ENCODE measurements around the gene FBXO15.

Gene FBXO15

DNA sequence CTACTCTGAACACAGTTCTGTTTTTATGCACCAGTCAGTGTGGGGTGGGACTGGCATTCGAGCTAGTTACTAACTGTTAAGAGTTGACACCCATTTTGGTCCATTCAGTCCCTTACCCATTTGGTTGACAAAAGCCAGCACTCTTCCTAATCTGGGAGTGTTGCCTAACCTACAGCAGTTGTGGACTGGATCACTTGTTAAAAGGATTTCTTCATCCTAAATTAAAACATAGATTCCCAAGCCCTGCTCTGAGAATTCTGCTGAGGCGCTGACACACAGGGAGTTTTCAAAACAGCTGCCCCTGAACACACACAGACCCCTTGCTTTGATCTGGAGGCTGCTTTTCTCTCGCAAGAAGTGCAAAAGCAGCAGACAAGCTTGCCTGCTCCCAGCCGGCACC is 7.1 kb upstream of the FBXO15 start:
- FAIRE-seq (no peak), DNase-seq (ENCODE audit: low spot score) (no peak)

DNA sequence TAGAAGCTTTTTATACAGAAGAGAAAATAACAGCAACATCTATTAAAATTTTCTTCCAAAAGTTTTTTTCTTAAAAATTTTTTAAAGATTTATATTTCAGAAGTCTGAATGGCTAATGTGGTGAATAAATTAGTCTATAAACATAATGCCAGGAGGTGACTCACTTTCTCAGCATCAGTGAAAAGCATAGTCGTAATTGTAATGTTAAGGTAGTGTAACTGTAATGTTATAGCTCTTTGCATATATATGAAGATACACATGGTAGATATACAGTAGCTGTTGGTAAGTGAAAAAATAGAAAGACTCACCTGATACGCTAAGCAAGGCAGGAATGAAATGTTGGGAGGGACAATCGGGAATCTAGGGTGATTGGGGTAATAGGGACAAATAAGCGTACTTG is 6.2 kb upstream of the FBXO15 start:
- FAIRE-seq: no peak
- DNase-seq (ENCODE audit: low spot score): no peak

DNA sequence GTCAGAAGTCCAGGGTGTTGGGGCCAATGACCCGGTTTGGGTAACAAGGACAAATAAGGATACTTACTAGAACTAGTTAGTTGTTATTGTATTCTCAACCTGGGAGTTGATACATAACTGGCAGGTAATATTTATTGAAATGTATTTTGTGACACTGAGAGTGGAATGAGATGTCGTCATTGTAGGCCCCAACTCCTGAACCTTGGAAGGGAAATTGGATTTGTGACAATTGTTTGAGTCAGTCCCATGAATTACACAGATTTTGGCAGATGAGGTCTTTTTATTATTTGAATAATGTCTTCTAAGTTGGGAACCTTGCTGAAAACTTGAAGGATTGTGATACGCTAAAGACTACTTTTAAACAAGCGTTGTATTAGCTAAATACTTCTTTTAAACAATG is 5.7 kb upstream of the FBXO15 start:
- no peak for DNase-seq (ENCODE audit: low spot score)
- FAIRE-seq: no peak

DNA sequence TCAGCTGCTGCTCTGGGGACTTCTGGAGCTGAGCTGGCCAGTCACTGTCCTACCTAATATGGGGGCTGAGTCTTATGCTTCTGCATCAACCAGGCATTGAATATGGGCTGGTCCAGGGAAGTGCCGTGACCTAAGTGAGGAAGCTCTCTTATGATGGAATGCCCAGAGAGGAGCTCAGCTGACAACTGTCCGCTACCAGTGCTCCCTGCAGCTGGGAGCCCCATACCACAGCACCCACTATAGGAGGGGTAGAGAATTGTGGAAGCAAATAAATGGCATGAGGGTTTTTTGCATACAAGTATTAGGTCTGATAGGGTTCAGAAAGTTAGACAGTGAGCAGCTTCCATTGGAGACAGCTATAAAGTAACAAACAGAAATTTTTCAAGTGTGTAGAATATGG is 5.2 kb upstream of the FBXO15 start:
- no peak for FAIRE-seq
- no peak for DNase-seq (ENCODE audit: low spot score)

DNA sequence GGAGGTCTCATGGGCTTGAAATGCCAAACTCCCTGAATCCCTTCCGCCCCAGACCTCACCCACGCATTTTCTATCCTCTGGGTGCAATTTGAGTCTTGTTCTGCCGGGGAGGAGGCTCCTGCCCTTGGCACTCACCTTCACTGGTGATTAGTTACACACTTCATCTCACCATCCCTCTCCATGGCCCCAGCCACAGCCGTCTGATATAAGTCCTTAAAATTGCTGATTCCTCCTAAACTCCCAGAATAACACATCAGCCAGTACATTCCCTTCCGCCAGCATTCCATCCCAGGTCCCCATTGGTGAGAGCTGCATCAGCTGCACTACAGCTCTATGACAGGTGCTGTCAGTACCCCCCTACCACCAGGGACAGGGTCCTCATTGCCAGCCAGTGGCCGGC is 4.6 kb upstream of the FBXO15 start:
- DNase-seq (ENCODE audit: low spot score) (no peak), FAIRE-seq (no peak)

DNA sequence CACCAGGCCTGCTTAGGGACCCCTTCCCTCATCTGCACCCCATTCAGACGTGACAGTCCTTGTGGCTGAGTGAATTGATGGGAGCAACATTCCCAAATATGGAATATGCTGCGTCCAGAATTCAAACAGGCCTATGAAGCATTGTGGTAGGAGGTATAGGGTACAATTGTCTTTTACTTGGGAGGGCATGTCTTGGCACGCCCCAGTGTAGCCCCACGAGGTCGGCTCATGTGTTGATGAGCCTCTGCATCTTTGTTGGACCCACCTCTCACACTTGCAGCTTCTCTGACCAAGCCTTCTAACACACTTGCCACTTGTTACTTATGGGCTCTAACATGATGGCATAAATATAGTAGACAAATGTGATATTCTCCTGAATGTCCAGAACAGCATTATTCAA is 2.2 kb upstream of the FBXO15 start:
- DNase-seq (ENCODE audit: low spot score): no peak
- FAIRE-seq: no peak

DNA sequence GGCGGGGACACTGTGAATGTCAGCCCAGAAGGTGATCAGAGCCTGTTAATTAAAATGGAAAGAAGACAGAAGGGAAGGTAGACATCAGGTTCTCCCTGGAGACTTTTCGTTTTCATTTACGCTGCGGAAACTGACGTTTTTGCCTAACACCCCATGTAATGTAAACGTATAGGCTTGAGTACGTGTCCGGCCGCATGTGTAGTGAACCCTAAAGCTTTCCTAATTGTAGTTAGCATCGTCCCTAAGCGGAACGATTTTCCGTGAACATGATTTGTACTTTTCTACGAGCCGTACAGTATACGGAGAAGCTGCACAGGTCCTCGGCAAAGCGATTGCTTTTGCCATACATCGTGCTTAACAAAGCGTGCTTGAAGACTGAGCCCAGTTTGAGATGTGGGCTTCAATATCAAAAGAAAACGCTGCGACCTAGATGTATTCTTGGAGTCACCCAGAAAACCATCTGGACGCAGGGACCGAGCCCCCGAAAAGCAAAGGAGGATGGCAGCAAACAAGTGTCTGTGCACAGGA is 973 bp upstream of the FBXO15 start:
- FAIRE-seq (no peak), DNase-seq (ENCODE audit: low spot score) (no peak)

DNA sequence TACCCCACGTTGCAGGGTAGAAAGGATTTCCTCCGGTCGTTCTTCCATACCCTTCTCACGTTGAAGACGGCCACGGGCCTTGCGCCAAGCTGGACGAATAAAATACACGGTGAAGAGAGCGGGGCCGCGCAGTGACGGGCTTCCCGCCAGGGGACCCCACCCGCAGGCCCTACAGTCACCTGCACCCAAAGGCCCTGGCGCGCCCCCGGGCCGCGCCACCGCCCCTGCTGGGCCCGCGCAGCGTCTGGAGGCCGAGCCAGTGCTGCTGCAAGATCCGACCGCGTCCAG is 199 bp downstream of the FBXO15 start:
- no peak for DNase-seq (ENCODE audit: low spot score)
- FAIRE-seq: no peak

DNA sequence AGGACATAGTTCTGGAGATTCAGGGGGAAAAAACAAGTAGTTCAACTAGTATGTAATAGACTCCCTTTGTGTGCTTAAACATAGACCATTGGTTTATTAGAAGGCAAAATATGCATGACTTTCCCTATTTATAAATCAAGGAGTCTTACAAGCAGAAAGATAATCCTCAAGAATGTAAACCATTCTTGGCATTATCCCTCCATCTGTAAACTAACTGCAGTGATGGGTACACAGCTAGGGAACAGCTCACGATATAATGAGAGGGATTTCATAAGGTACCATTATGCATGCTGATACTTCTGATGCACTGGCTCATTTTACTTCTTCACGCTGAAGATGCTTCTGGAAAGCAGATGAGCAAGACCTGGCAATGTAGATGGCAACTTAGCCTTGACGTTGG is 878 bp downstream of the FBXO15 start:
- DNase-seq (ENCODE audit: low spot score) (no peak), FAIRE-seq (no peak)

DNA sequence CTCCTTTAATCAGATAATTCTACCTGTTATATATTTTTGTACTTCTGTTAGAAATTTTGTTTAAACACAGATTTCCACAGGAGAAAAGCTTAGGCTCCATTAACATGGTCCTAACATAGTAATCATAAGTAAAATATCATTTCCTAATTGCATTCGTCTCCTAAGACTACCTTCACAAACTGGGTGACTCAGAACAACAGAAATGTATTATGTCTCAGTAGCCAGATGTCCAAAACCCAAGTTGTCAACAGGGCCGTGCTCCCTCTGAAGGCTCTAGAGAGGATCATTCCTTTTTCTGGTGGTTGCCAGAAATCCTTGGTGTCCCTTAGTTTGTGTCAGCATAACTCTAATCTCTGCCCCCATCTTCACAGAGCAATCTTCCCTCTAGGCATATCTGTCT is 5.4 kb downstream of the FBXO15 start:
- FAIRE-seq (no peak), DNase-seq (ENCODE audit: low spot score) (no peak)

DNA sequence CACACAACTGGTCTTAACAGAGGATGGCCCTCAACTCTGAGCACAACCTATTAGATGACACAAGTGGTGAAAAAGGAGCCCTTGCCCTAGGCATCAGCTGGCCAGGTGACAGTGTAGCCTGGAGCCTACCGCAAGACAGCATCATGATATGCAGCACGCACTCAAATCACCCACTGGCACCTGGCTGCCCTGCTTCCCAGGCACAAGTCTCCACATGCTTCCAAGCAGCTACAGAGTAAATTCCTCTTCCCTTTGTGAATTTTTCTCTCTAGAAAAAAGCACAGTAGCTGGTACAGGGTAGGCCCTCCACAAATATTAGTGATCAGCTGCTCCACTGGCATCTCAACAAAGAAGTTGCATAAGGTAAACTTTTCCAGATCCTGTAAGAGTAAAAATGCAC is 6.0 kb downstream of the FBXO15 start:
- no peak for FAIRE-seq

DNA sequence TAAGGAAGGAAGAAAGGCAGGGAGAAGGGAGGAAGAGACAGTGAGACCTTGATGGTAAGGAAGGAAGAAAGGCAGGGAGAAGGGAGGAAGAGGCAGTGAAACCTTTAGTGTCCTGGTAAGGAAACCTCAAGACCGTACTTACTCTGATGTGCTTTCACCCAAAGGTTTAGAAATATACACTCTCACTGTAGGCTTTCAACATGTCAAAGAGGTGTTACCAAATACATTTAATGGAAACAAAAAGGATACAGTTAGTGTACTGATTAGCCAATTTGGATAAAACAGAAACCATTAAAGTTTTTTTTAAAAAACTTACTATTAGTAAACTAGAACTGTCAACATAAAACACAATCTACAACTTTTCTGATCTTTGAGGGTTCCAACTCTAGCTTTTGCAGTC is 7.1 kb downstream of the FBXO15 start:
- FAIRE-seq: no peak
- DNase-seq (ENCODE audit: low spot score): no peak

More for the DNA sequence above, 6.0 kb downstream of the FBXO15 start:
- no peak for DNase-seq (ENCODE audit: low spot score)

DNA sequence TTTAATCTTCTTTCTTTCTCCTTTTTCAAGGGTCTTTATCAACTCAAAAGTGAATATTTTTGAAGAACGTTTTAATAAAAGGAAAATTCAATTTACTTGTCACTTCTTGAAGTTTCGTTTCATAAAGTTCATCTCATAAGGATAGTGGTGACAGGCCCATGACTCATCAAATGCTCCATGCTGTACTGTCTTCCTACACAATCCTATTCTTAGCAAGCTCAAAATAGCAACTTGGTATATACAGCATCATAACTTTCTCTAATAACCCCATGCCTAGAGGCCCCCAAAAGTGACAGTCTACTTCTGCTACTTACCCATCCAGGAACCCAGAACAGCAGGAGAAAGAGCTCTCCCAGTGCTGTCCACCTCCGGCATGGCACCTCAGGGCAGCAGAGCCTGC is 7.7 kb downstream of the FBXO15 start:
- DNase-seq (ENCODE audit: low spot score) (no peak), FAIRE-seq (no peak)

DNA sequence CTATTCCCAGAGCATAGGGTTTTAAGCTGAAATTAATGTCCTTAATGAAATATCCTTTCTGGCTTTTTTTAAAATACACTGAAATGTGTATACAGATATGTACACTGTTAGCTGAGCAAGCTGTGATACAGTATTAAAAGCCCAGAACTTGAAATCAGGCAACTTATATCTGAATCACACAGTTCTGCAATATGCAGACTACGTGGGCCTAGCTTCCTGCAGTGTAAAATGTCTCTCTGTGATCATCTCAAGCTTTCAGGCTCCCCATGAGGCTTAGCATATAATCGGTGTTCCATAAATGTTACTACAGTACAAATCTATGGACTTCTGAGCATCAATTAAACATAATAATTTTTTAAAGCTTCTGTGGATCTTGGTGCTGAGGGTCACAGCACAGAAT is 8.2 kb downstream of the FBXO15 start:
- no peak for DNase-seq (ENCODE audit: low spot score)
- no peak for FAIRE-seq

DNA sequence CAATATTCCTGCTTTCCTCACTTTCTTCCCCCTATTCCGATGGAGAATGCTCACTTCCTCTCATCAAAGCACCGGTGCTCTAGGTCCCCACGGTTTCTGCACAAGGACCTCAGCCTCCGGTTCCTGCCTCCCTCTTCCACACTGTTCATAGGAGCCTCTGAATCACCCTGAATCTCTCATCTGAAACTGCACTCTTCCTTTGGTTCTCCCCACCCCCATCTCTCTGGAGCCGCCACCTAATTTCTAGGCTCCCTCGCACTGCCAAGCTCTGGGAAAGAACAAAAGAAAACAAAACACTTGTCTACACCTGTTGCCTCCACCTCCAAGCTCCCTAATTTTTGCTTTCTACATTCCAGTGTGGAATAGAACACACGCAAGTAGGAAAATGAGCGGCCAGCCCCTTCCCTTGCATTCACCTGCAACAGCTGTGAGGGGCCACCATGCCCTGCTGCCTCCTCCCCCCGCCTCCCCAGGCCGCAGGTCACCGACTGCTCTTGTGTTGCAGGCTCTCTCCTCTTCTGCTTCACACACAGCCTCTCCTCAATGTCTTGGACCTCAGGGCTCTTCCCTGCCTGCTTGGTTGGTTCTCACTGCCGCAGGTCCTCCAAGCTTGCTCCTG is 9.6 kb downstream of the FBXO15 start:
- FAIRE-seq: no peak
- DNase-seq (ENCODE audit: low spot score): no peak

DNA sequence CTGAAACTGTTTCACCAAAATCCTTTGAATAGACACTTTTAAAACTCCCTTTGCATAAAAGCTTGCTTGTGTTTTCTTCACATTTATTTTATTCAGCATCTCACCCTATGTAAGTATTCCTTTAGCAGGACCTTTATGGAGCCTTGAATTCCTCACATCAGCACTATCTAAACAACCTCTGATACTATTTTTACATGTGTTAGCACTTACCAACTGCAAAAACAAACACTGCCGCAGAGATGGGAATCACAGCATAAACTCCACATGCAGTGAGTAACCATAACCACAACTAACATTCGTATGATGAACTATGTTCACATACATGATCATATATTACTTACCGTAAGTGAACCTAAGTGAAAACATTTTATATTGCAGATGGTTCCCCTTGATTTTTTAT is 15.4 kb downstream of the FBXO15 start:
- FAIRE-seq (no peak), DNase-seq (ENCODE audit: low spot score) (no peak)

DNA sequence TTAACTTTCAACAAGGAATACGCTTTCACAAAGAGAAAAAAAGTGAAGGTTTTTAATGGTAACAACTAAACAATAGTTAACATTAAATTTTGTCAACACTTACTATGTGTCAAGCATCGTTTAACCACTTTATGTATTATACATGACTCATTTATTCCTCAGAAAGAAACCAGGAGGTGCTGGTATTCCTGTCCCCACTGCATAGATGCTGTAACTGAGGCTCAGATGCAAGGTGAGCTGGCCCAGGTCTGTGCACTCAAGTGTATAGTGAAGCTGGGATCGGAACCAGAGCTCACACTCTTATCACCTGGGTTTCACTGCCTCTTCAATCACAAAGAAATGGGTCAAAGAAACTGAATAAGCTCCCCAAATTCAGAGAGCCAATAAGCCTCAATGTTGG is 16.5 kb downstream of the FBXO15 start:
- DNase-seq (ENCODE audit: low spot score): no peak

DNA sequence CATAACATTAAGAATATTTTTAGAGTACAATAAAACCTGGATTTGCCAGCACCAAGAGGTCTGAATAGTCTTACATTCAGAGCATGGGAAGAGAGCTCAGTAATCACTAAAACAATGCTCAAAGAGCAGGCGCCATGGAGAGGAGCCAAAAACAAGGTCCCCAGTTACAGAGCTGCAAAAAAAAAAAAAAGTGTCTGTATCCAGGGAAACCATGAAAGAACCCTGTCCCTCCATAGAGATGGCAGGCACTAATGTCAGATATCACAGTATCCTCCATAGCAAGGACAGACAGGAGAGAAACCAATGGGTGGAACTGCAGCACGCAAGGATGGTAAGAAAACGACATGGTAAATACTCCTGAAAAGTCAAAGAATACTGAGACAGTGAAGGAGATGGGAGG is 19.5 kb downstream of the FBXO15 start:
- DNase-seq (ENCODE audit: low spot score) (no peak), FAIRE-seq (no peak)

More for the DNA sequence above, 16.5 kb downstream of the FBXO15 start:
- no peak for FAIRE-seq

DNA sequence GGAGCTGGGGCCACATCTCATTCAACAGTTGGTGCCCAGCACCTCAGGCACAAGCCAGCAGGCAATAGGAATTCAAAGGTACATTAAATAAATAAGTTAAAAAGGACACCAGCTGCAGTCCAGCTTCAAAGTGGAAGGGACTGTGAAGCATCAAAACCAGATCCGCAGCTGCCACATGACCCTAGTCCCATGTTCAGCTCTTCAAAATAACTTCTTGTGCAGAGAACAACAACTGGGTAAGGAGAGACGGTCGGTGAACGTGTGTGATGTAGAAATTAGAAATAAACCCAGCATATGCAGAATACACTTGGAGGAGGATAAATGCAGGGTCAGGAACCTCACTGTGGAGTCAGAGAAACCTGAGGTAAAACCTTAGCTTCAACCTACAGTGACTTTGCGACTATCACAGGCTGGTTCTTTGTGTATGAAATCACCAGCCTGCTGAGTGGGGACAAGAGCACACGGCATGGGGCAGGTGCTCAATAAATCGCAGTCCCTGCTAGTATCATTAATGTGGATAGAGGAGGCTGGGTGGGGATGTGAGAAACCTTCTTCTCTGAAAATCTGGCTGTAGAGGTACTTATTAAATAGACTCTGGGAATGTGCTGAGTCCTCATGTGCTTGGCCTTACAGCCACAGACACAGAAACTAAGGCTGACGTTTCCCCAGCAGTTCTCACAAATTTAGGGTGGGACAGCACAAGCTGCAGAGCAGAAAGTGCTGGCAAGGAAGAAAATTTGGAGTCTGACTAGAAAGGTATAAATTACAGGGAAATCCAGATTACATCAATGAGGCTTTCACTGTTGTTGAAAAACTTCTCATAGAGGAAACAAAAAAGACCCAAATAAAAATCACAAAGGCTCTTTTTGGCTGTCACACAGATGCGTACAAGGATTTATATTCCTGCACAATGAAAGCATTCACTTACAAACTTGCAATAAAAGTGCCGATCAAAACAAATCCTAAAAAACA is 20.7 kb downstream of the FBXO15 start:
- no peak for FAIRE-seq

DNA sequence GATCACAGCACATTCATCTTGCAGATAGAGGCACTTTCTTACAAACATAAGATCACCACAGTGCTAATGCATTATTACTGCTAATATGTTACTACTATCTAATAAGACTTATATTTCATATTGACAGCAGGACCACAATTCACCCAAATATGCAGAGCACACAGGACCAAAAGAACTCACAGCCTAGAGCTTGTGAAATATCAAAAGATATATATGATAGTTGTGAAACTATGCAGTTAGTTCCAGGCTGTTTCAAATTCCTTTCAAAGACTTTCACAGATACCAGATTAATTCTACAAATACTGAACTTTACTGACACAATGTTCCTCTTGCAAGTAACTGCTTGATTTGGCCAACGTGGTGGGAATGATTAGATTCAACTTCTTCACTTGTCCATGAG is 23.0 kb downstream of the FBXO15 start:
- no peak for DNase-seq (ENCODE audit: low spot score)
- no peak for FAIRE-seq

More for the DNA sequence above, 20.7 kb downstream of the FBXO15 start:
- DNase-seq (ENCODE audit: low spot score): no peak

DNA sequence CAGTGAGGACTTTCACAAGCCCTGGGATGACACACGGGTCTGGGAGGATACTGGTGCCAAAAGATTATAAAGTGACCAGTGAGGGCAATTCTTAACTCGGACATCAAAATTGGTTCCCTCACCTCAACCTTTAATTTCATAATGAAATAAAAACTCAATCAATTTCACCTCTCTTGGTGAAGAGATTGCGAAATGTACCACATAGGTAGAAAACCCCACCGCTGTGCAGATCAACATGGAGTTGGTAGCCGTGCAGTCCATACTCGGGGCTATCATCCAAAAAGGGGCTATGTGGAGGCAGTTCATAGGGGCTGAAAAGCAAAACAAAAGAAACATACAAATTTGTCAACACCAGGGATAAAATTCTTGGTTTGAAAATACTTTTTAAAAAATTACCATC is 24.4 kb downstream of the FBXO15 start:
- DNase-seq (ENCODE audit: low spot score) (no peak), FAIRE-seq (no peak)

DNA sequence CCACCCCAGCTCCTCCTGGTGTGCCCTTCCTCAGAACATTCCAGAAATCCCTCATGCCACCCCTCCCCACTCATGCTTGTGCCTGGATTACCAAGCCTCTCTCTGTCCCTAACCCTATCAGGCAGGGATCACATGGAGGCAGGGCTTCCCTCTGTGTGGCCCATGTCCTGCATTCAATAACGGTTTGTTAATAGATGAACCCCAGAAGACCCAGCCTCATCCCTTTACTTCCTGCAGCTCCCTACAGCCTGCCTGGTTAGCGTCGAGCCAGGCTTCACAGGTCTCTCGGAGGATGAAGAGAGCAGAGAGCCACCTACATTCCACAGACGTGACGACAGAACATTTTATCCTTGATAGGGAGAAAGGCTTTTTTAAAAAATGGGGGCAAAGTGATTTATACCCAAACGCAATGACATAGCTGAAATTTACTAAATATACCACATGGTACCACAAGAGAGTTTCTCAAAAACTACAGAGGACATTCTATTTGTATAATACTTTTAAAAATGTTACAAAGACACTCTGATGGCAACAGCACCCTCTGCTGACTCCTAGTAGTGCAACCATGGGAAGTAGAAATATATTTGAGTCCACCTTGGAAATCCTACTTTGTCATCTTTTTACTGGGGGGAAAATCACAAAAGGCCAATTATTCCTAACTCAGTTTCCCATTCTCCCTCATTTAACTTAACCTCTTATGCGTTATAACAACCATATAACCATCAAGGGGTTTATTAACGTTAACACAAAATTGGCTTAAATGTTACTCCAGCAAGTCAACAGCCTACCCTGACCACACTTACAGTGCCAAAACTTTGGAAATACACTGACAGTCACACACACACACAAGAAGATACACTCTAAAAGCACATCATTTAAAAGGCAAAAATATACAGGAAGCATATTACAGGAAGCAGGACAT is 30.7 kb downstream of the FBXO15 start:
- FAIRE-seq (no peak), DNase-seq (ENCODE audit: low spot score) (no peak)
